Skeletal muscle cell (primary cell): ENCODE data around the gene TMEM88.
"Not testable (repeated sequence)": the region's sequence is repeated elsewhere in the genome, so short reads cannot be mapped to it uniquely, and the experiment has no call there.

Experiments used
- DNase-seq: peaks from one replicate; pipeline ENCODE4 v3.0.0-alpha.2; 2010; ENCODE audit warnings: low read depth
- H3K4me3 ChIP-seq: 2 replicates; pipeline ENCODE4 v1.5.1; 2011; ENCODE audit warnings: low read depth, mild to moderate bottlenecking, control low read depth, low read length, moderate library complexity

The TMEM88 gene

DNA sequence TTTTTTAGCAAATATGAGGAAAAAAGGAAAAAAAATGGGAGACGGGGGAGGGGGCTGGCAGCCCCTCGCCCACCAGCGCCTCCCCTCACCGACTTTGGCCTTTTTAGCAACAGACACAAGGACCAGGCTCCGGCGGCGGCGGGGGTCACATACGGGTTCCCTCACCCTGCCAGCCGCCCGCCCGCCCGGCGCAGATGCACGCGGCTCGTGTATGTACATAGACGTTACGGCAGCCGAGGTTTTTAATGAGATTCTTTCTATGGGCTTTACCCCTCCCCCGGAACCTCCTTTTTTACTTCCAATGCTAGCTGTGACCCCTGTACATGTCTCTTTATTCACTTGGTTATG, 1.2 kb upstream of the TMEM88 start:
- DNase-seq: no peak

DNA sequence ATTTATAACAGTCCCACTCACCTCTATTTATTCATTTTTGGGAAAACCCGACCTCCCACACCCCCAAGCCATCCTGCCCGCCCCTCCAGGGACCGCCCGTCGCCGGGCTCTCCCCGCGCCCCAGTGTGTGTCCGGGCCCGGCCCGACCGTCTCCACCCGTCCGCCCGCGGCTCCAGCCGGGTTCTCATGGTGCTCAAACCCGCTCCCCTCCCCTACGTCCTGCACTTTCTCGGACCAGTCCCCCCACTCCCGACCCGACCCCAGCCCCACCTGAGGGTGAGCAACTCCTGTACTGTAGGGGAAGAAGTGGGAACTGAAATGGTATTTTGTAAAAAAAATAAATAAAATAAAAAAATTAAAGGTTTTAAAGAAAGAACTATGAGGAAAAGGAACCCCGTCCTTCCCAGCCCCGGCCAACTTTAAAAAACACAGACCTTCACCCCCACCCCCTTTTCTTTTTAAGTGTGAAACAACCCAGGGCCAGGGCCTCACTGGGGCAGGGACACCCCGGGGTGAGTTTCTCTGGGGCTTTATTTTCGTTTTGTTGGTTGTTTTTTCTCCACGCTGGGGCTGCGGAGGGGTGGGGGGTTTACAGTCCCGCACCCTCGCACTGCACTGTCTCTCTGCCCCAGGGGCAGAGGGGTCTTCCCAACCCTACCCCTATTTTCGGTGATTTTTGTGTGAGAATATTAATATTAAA, 638 bp upstream of the TMEM88 start:
- DNase-seq: no peak

More for the DNA sequence above, 1.2 kb upstream of the TMEM88 start:
- no peak overlapping the region for H3K4me3 ChIP-seq

DNA sequence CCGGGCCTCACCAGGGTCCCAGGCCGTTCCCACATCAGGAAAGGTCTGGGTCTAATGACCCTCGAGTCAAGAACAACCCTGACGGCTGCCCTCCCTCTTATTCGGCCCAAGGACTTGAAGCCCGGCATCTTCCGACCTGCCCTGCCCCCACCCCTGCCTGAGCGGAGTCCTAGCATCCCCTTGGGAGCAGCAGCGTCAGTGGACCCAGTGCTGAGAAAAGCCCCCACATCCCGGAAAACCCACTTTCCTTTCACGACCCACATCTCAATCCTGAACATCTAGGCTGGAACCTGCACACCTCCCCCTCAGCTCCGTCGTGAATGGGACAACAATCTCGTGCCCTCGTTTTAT, 769 bp downstream of the TMEM88 start:
- no peak for DNase-seq

More for the DNA sequence above, 638 bp upstream of the TMEM88 start:
- H3K4me3 ChIP-seq: no peak overlapping the region

DNA sequence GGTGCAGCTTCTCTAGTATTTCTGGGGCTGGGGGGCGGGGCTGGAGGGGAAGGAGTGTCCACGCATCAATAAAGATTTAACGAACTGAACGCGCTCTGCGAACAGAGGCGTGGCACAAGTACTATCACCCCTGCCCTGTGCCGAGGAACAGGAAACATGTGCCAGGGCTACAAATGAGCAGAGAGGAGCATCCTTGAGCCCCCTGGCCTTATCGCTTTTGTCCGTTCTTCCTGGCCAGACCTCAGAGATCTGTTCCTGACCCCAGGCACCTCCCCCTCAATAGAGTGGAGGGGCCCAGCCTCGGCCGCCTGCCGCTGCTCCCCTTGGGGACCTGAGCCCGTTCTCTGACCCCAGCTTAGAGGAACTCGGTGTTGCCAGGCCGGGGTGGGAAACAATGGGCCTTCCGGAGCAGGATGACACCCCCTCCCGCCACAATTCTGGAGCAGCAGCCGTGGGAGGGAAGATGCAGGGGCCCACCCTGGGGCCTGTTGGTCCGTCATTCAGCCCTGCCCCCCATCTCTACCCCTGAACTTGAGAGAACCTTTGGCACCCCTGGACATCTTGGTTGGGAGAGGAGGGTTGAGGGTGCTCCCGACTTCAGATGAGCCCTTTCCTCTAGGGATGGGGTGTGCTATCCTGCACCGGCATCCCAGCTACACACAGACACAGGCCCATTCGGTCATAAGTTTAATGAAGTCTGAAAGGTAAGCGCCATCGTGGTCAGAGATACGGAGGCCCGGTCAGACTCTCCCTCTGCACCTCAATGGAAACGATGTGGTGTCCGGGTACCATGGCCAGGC, 1.3 kb downstream of the TMEM88 start:
- H3K4me3 ChIP-seq: peak overlapping the region; percentile 75
- no peak for DNase-seq

More for the DNA sequence above, 769 bp downstream of the TMEM88 start:
- H3K4me3 ChIP-seq: peak overlapping the region; percentile 75

DNA sequence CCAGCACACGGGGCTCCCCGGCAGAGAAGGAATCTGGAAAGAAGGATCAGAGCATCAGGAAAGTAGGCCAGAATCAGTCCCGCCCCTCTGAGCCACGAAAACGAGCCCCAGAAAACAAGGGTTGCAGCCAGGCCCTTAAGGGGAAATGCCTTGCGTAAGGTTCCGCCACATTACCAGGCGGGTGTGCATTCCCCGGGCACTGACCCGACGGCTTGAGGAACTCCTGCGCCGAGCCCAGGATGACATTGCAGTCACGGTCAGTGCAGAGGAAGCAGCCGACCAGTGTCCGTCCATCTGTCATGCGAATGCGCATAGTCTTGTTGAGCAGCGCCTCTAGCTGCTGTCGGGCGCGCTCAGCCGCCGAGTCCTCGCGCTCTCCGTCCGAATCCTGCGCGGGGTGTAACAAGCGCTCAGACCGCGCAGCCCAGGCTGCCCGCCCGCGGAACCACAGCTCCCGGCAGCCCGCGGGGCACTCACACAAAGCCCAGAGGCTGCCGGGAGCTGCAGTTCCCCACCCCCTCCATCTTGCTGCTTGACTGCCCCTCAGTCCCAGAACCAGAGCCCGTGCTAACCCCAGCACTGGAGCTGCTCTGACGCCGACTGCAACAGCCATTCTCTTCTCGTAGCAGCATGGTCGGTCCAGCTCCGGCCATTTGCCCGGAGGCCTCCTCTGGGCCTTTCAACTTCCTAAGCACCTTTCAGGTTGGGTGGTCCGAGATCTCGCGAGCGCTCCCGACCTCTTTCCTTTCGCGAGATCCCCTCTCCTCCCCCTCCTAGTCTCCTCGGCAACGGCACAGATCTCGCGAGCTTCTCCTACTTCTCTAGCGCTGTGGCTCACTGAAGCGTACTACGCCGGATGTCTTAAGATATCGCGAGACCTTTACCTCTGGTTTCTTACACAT, 2.2 kb downstream of the TMEM88 start, which contains the start of gene NAA38:
Gene NAA38 (minus strand): TSS at position 749 of the 902 bp plus-strand sequence. CDS start 96 bp downstream, at position 653.
- DNase-seq: peak; percentile 99
- H3K4me3 ChIP-seq: peak within 1 kb of the TSS; percentile 75

DNA sequence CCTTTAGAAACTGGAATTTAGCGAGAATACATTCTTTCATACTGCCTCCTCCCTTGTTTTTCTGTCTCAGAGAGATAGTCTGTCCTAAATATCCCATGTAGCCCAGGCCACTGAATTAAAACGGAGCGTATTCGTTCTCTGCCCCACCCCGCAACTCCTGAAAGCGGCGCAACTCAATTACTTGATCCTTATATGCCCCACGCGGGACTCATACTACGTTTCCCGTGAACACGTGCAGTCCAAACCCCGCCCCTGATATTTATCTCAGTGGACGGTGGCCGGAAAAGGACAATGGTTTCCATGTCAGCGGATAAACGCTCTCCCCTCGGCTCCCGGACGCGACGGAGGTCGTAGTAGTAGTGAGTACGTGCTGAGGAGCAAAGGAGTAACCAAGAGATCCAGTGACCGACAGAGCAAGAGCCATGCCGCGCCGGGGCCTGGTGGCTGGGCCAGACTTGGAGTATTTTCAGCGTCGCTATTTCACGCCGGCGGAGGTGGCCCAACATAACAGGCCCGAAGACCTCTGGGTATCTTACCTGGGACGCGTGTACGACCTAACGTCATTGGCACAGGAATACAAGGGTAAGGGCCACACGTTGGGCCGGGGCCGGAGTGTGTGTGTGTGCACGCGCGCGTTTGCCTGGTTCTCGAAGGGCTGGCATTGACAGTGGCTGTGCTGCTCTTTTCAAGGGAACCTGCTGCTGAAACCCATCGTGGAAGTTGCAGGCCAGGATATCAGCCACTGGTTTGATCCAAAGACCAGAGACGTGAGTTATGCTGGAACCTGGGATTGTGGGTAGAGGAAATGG, 3.1 kb downstream of the TMEM88 start, which contains the start of gene CYB5D1:
Gene CYB5D1 (plus strand): TSS at position 291 of the 809 bp plus-strand sequence. CDS start 132 bp downstream, at position 423.
- peak; percentile 82 for DNase-seq
- peak within 1 kb of the TSS; percentile 75 for H3K4me3 ChIP-seq

DNA sequence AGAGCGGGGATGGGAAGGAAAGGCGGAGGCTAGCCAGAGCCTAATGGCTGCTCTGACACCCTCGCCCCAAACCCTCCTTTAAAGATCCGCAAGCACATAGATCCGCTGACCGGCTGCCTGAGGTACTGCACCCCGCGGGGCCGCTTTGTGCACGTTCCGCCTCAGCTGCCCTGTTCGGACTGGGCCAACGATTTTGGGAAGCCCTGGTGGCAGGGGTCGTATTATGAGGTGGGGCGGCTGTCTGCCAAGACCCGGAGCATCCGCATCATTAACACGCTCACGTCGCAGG, 3.6 kb downstream of the TMEM88 start:
- no peak for DNase-seq
- peak overlapping the region; percentile 75 for H3K4me3 ChIP-seq

DNA sequence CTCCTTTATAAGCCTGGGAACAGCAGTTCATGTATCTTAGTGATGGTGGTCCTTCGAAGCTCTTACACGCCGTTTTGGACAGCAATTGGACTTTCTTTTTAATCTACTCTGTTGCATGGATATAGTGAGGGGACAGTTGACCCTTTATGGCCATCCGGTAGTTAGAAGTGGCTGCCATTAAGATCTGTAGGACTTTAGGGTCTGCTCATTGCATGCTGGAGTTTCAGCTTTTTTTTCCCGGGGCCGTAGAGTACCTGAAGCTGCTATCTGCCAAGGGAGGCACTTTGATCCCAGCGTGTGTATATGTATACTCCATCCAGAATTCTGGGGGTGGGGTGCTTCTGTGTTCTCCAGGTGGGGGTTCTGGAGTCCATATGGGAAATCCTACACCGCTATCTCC, 4.2 kb downstream of the TMEM88 start:
- DNase-seq: no peak
- H3K4me3 ChIP-seq: peak overlapping the region; percentile 75

DNA sequence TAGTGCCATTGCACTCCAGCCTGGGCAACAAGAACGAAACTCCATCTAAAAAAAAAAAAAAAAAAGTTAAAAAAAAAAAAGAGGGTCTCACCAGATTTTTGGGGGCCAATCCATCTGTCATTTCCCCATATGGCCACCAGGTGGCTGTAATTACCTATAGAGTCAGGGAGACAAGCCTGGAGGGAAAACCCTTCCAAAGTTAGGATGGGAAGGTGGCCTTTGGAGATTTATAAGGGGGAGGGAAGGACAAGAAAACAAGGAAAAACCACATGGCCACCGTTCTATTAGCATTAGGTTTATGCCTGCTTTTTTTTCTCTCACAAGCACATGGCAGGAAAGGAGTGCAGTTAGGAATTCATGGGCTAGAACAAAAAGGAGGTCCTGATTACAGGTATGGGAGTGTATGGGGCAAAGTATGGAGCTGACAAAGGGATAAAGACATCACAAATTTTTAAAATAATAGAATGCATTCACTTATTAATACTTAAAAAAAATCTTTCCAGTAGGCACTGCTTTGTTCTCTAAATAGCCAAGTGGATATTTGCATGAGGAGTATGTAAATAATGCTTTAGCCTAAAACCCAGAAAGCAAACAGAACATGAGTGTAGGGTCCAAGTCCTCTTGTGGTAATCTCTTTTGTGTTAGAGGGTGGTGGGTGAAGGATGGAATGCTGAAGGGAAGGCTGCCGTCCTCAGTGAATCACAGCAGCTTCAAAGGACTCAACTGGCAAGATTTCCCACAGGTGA, 8.0 kb downstream of the TMEM88 start:
- no peak overlapping the region for H3K4me3 ChIP-seq
- no peak for DNase-seq

DNA sequence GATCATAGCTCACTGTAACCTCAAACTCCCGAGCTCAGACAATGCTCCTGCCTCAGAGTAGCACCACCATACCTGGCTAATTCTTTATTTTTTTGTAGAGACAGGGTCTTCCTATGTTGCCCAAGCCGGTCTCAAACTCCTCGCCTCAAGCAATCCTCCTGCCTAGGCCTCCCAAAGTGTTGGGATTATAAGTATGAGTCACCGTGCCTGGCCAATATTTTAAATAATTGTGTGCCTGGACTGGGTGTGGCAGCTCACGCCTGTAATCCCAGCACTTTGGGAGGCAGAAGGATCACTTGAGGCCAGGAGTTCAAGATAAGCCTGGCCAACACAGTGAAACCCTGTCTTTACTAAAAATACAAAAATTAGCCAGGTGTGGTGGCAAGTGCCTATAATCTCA, 9.5 kb downstream of the TMEM88 start:
- DNase-seq, H3K4me3 ChIP-seq: not testable (repeated sequence)

DNA sequence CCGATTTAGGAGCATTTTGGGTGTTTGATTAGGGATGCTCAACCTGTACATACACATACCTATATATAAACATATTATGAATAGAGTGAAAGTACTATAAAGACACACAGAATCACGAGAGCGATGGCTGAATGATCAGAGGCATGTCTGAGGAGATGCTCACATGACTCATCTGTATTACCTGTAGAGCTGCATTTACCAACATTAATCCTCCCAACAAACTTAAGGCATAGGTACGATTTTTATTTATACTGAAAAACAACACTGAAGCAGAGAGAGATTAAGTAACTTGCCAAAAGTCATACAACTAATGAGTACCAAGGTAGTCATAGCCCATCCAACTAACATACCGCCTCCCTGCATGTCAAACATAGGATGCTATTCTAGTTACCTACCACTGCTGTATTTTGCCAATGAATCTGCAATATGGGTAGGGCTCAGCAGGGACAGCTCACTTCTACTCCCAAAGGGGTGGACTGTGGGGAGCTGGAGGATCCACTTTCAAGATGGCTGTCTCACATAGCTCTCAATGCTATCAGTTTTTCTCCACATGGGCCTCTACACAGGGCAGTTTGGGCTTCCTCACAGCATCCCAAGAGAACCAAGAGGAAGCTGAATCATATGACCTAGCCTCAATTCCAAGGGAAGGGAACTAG, 10.3 kb downstream of the TMEM88 start:
- no peak overlapping the region for H3K4me3 ChIP-seq
- DNase-seq: no peak

DNA sequence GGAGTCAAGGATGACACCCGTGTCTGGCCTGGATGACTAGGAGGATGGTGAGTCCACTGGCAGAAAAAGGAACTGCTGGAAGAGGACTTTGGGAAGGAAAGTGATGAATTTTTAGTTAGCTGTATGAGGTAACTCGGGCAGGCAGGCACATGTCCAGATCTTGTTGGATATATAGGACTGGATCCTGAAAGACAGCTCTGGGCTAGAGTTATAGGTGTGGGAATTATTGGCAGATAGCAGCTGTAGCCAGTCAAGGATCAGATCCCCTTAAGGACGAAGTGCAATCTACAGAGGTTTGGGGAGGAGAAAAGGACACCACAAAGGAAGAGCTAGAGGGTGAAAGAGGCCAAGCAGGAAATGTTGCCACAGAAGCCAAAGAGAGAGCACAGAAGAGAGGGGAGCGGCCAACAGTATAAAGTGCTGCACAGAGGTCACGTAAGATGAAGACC, 13.0 kb downstream of the TMEM88 start:
- DNase-seq: no peak
- H3K4me3 ChIP-seq: no peak overlapping the region

DNA sequence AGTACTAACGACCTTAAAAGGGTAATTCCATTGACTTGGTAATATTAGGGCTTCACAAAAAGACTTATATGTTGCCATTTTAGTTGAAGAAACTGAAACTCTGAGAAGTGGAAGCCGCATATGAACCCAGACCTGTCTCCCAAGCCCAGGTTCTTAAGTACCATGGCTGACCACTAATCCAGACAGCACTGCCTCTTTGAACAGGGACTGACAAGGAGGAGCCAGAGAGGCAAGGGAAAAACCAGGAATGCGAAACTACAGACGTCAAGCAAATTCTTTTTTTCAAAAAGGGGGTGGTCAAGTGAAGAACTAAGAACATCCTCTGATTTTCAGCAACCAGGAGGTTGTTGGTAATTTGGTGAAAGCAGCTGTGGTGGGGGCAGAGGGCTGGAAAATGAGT, 18.2 kb downstream of the TMEM88 start:
- no peak for DNase-seq
- H3K4me3 ChIP-seq: no peak overlapping the region

DNA sequence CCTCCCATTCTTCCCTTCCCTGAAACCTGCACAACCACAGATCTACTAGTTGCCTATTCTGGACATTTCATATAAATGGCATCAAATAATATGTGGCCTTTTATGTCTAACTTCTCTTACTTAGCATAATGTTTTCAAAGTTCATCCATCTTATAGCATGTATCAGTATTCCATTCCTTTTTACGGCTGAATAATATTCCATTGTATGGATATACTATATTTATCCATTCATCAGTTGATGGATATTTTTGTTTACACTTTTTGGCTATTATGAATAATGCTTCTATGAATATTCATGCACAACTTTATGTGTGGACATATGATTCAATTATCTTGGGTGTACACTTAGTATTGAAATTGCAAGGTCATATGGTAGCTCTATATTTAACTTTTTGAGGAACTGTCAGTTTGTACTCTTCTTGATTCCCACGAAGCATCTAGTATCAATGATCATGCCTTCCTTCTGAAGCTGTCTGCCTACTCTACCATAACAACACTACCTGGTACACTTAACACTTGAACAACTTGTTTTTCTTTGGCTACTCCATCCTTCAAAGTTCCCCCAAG, 21.0 kb downstream of the TMEM88 start:
- H3K4me3 ChIP-seq: no peak overlapping the region
- DNase-seq: no peak

DNA sequence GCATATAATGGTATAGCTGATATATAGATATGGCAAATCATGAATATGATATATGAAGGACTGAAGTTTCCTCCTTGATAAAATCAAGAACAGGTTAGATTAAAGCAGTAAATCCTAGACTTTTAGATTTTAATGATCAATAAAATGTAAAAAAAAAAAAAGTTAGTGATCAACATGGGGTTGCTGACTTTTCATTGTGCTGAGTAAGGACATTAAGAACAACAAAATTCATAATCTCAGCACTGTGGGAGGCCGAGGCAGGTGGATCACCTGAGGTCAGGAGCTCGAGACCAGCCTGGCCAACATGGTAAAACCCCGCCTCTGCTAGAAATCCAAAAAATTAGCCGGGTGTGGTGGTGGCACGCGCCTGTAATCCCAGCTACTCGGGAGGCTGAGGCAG, 23.4 kb downstream of the TMEM88 start:
- DNase-seq: no peak
- no peak overlapping the region for H3K4me3 ChIP-seq

DNA sequence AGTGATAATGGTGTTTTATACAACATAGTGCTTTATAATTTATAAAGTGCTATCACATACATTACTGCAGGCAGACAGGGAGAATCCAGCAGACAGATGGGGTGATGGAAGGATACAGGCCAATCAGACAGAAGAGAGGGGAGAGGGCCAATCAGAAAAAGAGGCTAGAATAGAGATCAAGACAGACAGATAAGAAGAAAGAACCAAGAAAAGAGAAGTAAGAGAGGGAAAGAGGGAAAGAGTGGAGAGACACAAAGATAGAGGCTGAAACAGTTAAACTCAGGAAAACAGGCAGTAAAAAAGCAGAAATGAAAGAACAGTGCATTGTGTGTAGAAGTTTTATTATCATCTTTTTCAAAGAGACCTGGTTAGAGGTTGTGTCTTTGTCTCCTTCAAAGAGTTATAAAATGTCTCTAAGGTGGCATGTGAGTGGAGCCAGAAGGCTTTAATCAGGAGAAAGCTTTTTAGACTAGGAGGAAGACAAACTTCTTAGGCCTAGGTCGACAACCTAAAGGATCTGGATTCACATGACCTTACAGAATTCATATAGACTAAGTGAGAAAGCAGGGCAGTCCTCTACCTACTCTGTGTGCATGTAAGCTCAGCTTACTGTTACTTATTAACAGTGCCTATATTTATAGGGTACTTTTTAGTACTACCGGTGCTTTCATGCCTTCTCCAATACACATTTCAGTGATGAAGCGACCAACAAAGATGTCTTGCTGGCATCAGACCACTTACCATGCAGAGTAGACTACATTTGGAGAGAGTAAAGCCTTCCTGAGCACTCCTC, 25.4 kb downstream of the TMEM88 start:
- H3K4me3 ChIP-seq: no peak overlapping the region
- DNase-seq: no peak
